ENCODE results near the gene SEMA3D. TPM values are rescaled to one million over a fixed set of nuclear protein-coding genes. Genes with fewer than 3 reads are reported as not detected.

The SEMA3D gene
- total RNA-seq, 2 donors from 2014 or later, result 0.12 TPM; not detected in 1

- Mint-ChIP-seq H3K4me1 (no peaks in the 10 kb centered on the region), H3K4me3 (no peak overlapping the region), H3K27me3 (no peaks in the 10 kb centered on the region), H3K36me3 (ENCODE audit: low read depth) (no peaks in the 10 kb centered on the region), H3K27ac (no peak overlapping the region)
- DNase-seq, result no peak
- no peaks in the 10 kb centered on the region for H3K9me3 ChIP-seq (ENCODE audit: control insufficient read depth, low read length, poor library complexity, severe bottlenecking)
- no peak for ATAC-seq
These were observed 165.7 kb downstream of the SEMA3D start for GRCh38 chr7:85021101-85021704.

- Mint-ChIP-seq H3K27ac (no peak overlapping the region), H3K4me1 (no peaks in the 10 kb centered on the region), H3K36me3 (ENCODE audit: low read depth) (no peaks in the 10 kb centered on the region), H3K4me3 (no peak overlapping the region), H3K27me3 (no peaks in the 10 kb centered on the region)
- no peaks in the 10 kb centered on the region for H3K9me3 ChIP-seq (ENCODE audit: control insufficient read depth, low read length, poor library complexity, severe bottlenecking)
- DNase-seq, result no peak
- no peak for ATAC-seq
These were observed 167.1 kb downstream of the SEMA3D start for GRCh38 chr7:85019778-85020177.

GRCh38 chr7:85019176-85019575 lies 167.7 kb downstream of the SEMA3D start:
- ATAC-seq (no peak), DNase-seq (no peak)
- H3K27me3 Mint-ChIP-seq, result no peaks in the 10 kb centered on the region
- no peak overlapping the region for H3K4me3 Mint-ChIP-seq
- H3K9me3 ChIP-seq (ENCODE audit: control insufficient read depth, low read length, poor library complexity, severe bottlenecking), result no peaks in the 10 kb centered on the region
- H3K4me1 Mint-ChIP-seq, result no peaks in the 10 kb centered on the region
- H3K36me3 Mint-ChIP-seq (ENCODE audit: low read depth), result no peaks in the 10 kb centered on the region
- no peak overlapping the region for H3K27ac Mint-ChIP-seq

- Mint-ChIP-seq H3K27me3 (no peaks in the 10 kb centered on the region), H3K27ac (no peak overlapping the region), H3K36me3 (ENCODE audit: low read depth) (no peaks in the 10 kb centered on the region), H3K4me1 (no peaks in the 10 kb centered on the region), H3K4me3 (no peak overlapping the region)
- DNase-seq (no peak), ATAC-seq (no peak)
- no peaks in the 10 kb centered on the region for H3K9me3 ChIP-seq (ENCODE audit: control insufficient read depth, low read length, poor library complexity, severe bottlenecking)
These were observed 168.4 kb downstream of the SEMA3D start for GRCh38 chr7:85018498-85018897.

GRCh38 chr7:85016286-85016685 lies 170.6 kb downstream of the SEMA3D start:
- Mint-ChIP-seq H3K4me3 (no peak overlapping the region), H3K4me1 (no peaks in the 10 kb centered on the region), H3K27me3 (no peaks in the 10 kb centered on the region), H3K36me3 (ENCODE audit: low read depth) (no peaks in the 10 kb centered on the region), H3K27ac (no peak overlapping the region)
- no peak for ATAC-seq
- DNase-seq, result no peak
- H3K9me3 ChIP-seq (ENCODE audit: control insufficient read depth, low read length, poor library complexity, severe bottlenecking), result no peaks in the 10 kb centered on the region

- H3K27me3 Mint-ChIP-seq, result no peaks in the 10 kb centered on the region
- no peak overlapping the region for H3K4me3 Mint-ChIP-seq
- no peak for ATAC-seq
- H3K36me3 Mint-ChIP-seq (ENCODE audit: low read depth), result no peaks in the 10 kb centered on the region
- no peak overlapping the region for H3K27ac Mint-ChIP-seq
- no peak for DNase-seq
- H3K4me1 Mint-ChIP-seq, result no peaks in the 10 kb centered on the region
- no peaks in the 10 kb centered on the region for H3K9me3 ChIP-seq (ENCODE audit: control insufficient read depth, low read length, poor library complexity, severe bottlenecking)
These were observed 171.8 kb downstream of the SEMA3D start for GRCh38 chr7:85014936-85015660.

- H3K27ac Mint-ChIP-seq, result no peak overlapping the region
- H3K4me1 Mint-ChIP-seq, result no peaks in the 10 kb centered on the region
- no peak overlapping the region for H3K4me3 Mint-ChIP-seq
- DNase-seq (no peak), ATAC-seq (no peak)
- no peaks in the 10 kb centered on the region for H3K36me3 Mint-ChIP-seq (ENCODE audit: low read depth)
- H3K9me3 ChIP-seq (ENCODE audit: control insufficient read depth, low read length, poor library complexity, severe bottlenecking), result no peaks in the 10 kb centered on the region
- H3K27me3 Mint-ChIP-seq, result no peaks in the 10 kb centered on the region
These were observed 175.7 kb downstream of the SEMA3D start for GRCh38 chr7:85011127-85011526.

- no peak overlapping the region for H3K4me3 Mint-ChIP-seq
- H3K4me1 Mint-ChIP-seq, result no peaks in the 10 kb centered on the region
- H3K27ac Mint-ChIP-seq, result no peak overlapping the region
- DNase-seq (no peak), ATAC-seq (no peak)
- no peaks in the 10 kb centered on the region for H3K36me3 Mint-ChIP-seq (ENCODE audit: low read depth)
- no peaks in the 10 kb centered on the region for H3K27me3 Mint-ChIP-seq
- H3K9me3 ChIP-seq (ENCODE audit: control insufficient read depth, low read length, poor library complexity, severe bottlenecking), result no peaks in the 10 kb centered on the region
These were observed 176.6 kb downstream of the SEMA3D start for GRCh38 chr7:85010306-85010705.

- no peak for ATAC-seq
- Mint-ChIP-seq H3K27me3 (no peaks in the 10 kb centered on the region), H3K4me3 (no peak overlapping the region), H3K27ac (no peak overlapping the region), H3K4me1 (no peaks in the 10 kb centered on the region), H3K36me3 (ENCODE audit: low read depth) (no peaks in the 10 kb centered on the region)
- DNase-seq, result no peak
- no peaks in the 10 kb centered on the region for H3K9me3 ChIP-seq (ENCODE audit: control insufficient read depth, low read length, poor library complexity, severe bottlenecking)
These were observed 180.1 kb downstream of the SEMA3D start for GRCh38 chr7:85006754-85007153.

GRCh38 chr7:85004402-85004801 lies 182.5 kb downstream of the SEMA3D start:
- no peaks in the 10 kb centered on the region for H3K4me1 Mint-ChIP-seq
- no peak overlapping the region for H3K4me3 Mint-ChIP-seq
- DNase-seq (no peak), ATAC-seq (no peak)
- no peaks in the 10 kb centered on the region for H3K27me3 Mint-ChIP-seq
- H3K27ac Mint-ChIP-seq, result no peak overlapping the region
- no peaks in the 10 kb centered on the region for H3K9me3 ChIP-seq (ENCODE audit: control insufficient read depth, low read length, poor library complexity, severe bottlenecking)
- H3K36me3 Mint-ChIP-seq (ENCODE audit: low read depth), result no peaks in the 10 kb centered on the region

GRCh38 chr7:85001495-85002345 lies 185.1 kb downstream of the SEMA3D start:
- Mint-ChIP-seq H3K27ac (no peak overlapping the region), H3K27me3 (no peaks in the 10 kb centered on the region), H3K4me1 (no peaks in the 10 kb centered on the region), H3K4me3 (no peak overlapping the region), H3K36me3 (ENCODE audit: low read depth) (no peaks in the 10 kb centered on the region)
- H3K9me3 ChIP-seq (ENCODE audit: control insufficient read depth, low read length, poor library complexity, severe bottlenecking), result no peaks in the 10 kb centered on the region
- no peak for ATAC-seq
- no peak for DNase-seq

- no peaks in the 10 kb centered on the region for H3K9me3 ChIP-seq (ENCODE audit: control insufficient read depth, low read length, poor library complexity, severe bottlenecking)
- H3K4me3 Mint-ChIP-seq, result no peak overlapping the region
- H3K4me1 Mint-ChIP-seq, result no peaks in the 10 kb centered on the region
- no peak overlapping the region for H3K27ac Mint-ChIP-seq
- no peaks in the 10 kb centered on the region for H3K27me3 Mint-ChIP-seq
- no peak for ATAC-seq
- no peaks in the 10 kb centered on the region for H3K36me3 Mint-ChIP-seq (ENCODE audit: low read depth)
- no peak for DNase-seq
These were observed 186.0 kb downstream of the SEMA3D start for GRCh38 chr7:85000735-85001350.

GRCh38 chr7:84999450-84999849 lies 187.4 kb downstream of the SEMA3D start:
- H3K36me3 Mint-ChIP-seq (ENCODE audit: low read depth), result no peaks in the 10 kb centered on the region
- no peaks in the 10 kb centered on the region for H3K9me3 ChIP-seq (ENCODE audit: control insufficient read depth, low read length, poor library complexity, severe bottlenecking)
- no peaks in the 10 kb centered on the region for H3K27me3 Mint-ChIP-seq
- no peak overlapping the region for H3K4me3 Mint-ChIP-seq
- no peaks in the 10 kb centered on the region for H3K4me1 Mint-ChIP-seq
- DNase-seq (no peak), ATAC-seq (no peak)
- H3K27ac Mint-ChIP-seq, result no peak overlapping the region

Data from T-helper 17 cell (primary cell).